Measurements from ENCODE around the gene SEMA5B. TPM values are rescaled to one million over a fixed set of nuclear protein-coding genes. Genes with fewer than 3 reads are reported as not detected.
A peak's percentile ranks its signal among the peaks of the same experiment; 100 is the strongest.

SEMA5B gene
- total RNA-seq, 1 donor from 2014 or later: 5.2 TPM

- intact Hi-C loops (cut with DNase I): no loop called here
- ATAC-seq (no peak), DNase-seq (ENCODE audit: missing footprints) (no peak)
These were observed 134.3 kb downstream of the SEMA5B start for GRCh38 chr3:122893282-122893681.

- DNase-seq (ENCODE audit: missing footprints): no peak
- intact Hi-C loops (cut with DNase I): no loop called here
- ATAC-seq: no peak
These were observed 135.2 kb downstream of the SEMA5B start for GRCh38 chr3:122892118-122892960.

GRCh38 chr3:122890720-122891220 is 136.8 kb downstream of the SEMA5B start:
- DNase-seq (ENCODE audit: missing footprints) (no peak), ATAC-seq (no peak)
- intact Hi-C loops (cut with DNase I): no loop called here

GRCh38 chr3:122890077-122890719 is 137.4 kb downstream of the SEMA5B start:
- intact Hi-C loops (cut with DNase I): no loop called here
- DNase-seq (ENCODE audit: missing footprints) (no peak), ATAC-seq (peak; percentile 91)

- DNase-seq (ENCODE audit: missing footprints): no peak
- intact Hi-C loops (cut with DNase I): no loop called here
- ATAC-seq: no peak
These were observed 140.6 kb downstream of the SEMA5B start for GRCh38 chr3:122886946-122887345.

- intact Hi-C loops (cut with DNase I): no loop called here
- DNase-seq (ENCODE audit: missing footprints) (no peak), ATAC-seq (no peak)
These were observed 141.3 kb downstream of the SEMA5B start for GRCh38 chr3:122886251-122886650.

GRCh38 chr3:122882361-122882947 is 145.1 kb downstream of the SEMA5B start:
- ATAC-seq: no peak
- no peak for DNase-seq (ENCODE audit: missing footprints)
- intact Hi-C loops (cut with DNase I): no loop called here

- ATAC-seq: no peak
- intact Hi-C loops (cut with DNase I): no loop called here
- DNase-seq (ENCODE audit: missing footprints): no peak
These were observed 146.9 kb downstream of the SEMA5B start for GRCh38 chr3:122880624-122881023.

GRCh38 chr3:122880173-122880572 is 147.4 kb downstream of the SEMA5B start:
- no peak for ATAC-seq
- no peak for DNase-seq (ENCODE audit: missing footprints)
- intact Hi-C loops (cut with DNase I): no loop called here

GRCh38 chr3:122875547-122876127 is 151.9 kb downstream of the SEMA5B start:
- ATAC-seq (no peak), DNase-seq (ENCODE audit: missing footprints) (no peak)
- intact Hi-C loops (cut with DNase I): no loop called here

GRCh38 chr3:122873741-122874515 is 153.6 kb downstream of the SEMA5B start:
- intact Hi-C loops (cut with DNase I): no loop called here
- DNase-seq (ENCODE audit: missing footprints) (no peak), ATAC-seq (no peak)

- intact Hi-C loops (cut with DNase I): no loop called here
- DNase-seq (ENCODE audit: missing footprints): no peak
- no peak for ATAC-seq
These were observed 159.2 kb downstream of the SEMA5B start for GRCh38 chr3:122868322-122868721.

GRCh38 chr3:122864498-122864897 is 163.1 kb downstream of the SEMA5B start:
- DNase-seq (ENCODE audit: missing footprints) (no peak), ATAC-seq (no peak)
- intact Hi-C loops (cut with DNase I): no loop called here

- DNase-seq (ENCODE audit: missing footprints) (no peak), ATAC-seq (no peak)
- intact Hi-C loops (cut with DNase I): no loop called here
These were observed 165.2 kb downstream of the SEMA5B start for GRCh38 chr3:122862381-122862780.

Other genes with a start within 250 kb of the SEMA5B start
- gene HSPBAP1, start 233.9 kb downstream of the SEMA5B start, total RNA-seq: 4.9 TPM
- gene SLC49A4, start 232.7 kb downstream of the SEMA5B start, total RNA-seq: 16.1 TPM
- 5.7 TPM for gene PDIA5, start 39.3 kb upstream of the SEMA5B start, total RNA-seq
- 14.6 TPM for gene SEC22A, start 174.2 kb upstream of the SEMA5B start, total RNA-seq